Lower leg skin (tissue), 3 donors: ENCODE data around the gene TMEM132E.

Source experiments
- POLR2A ChIP-seq, 2 donors: fragments of 450-650 bp; IDR thresholded peaks; one replicate each; pipeline ENCODE4 v1.6.1; 2016 to 2017; ENCODE audit warnings: antibody characterized with exemption in 2 of 2, mild to moderate bottlenecking in 1 of 2, moderate library complexity in 1 of 2
- TF ChIP-seq, protein P1 (sequence below), 3 donors: fragments of 450-650 bp; IDR thresholded peaks; one replicate each; pipeline ENCODE4 v1.5.1; 2016; ENCODE audit warnings: antibody characterized with exemption in 3 of 3, mild to moderate bottlenecking in 3 of 3, moderate library complexity in 2 of 3

DNA sequence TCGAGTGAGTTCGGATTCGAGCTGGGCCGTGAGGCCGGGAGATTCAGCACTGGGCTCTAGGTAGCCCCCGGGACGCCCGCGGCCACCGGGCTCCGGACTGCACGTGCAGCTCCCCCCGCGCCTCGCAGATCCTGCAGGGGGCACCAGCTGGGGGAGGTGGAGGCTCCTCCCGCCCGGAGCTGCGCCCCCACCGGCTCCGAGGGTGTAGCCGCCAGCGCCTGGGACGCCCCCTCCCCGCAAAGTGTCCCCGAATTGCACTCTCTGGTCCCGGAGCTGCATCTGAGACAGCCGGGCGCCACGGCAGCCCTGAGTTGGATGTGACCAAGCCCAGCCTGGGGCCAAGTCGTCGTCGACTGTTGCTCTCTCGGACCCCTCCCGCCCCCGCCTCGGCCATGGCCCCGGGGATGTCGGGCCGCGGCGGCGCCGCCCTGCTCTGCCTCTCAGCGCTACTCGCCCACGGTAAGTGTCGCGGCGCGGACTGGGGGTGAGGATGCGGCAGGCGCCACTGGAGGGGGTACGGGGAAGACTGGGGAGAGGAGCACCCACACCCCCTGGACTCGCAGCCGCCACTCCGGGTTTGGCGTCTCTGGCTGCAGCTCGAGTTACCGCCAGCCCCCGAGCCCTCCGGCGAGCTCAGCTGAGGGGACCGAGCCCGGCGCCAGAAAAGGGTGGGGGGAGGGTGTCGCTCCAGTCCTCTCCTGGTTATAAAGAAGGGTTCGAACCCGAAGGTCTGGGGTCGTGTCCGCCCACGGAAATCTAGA is 1.5 kb downstream of the TMEM132E start:
- TF ChIP-seq, protein P1, sequence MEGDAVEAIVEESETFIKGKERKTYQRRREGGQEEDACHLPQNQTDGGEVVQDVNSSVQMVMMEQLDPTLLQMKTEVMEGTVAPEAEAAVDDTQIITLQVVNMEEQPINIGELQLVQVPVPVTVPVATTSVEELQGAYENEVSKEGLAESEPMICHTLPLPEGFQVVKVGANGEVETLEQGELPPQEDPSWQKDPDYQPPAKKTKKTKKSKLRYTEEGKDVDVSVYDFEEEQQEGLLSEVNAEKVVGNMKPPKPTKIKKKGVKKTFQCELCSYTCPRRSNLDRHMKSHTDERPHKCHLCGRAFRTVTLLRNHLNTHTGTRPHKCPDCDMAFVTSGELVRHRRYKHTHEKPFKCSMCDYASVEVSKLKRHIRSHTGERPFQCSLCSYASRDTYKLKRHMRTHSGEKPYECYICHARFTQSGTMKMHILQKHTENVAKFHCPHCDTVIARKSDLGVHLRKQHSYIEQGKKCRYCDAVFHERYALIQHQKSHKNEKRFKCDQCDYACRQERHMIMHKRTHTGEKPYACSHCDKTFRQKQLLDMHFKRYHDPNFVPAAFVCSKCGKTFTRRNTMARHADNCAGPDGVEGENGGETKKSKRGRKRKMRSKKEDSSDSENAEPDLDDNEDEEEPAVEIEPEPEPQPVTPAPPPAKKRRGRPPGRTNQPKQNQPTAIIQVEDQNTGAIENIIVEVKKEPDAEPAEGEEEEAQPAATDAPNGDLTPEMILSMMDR (IDR thresholded peaks at IDR 0.05) = no peak
- no peak for TF ChIP-seq POLR2A (IDR thresholded peaks at IDR 0.05)
